Memory B cell (primary cell): Measurements from ENCODE around the gene MAP4K4.

Source experiments
- ATAC-seq: fragments of 150-1000 bp; cut with Tn5 transposase; 2 replicates; pipeline ENCODE4 v1.10.0; 2021; ENCODE audit warnings: low read depth, mild to moderate bottlenecking, moderate library complexity
- DNase-seq, 2 donors: peaks; one replicate each; pipeline ENCODE4 v3.0.0; 2022; ENCODE audit warnings: low spot score in 2 of 2
- H3K27ac Mint-ChIP-seq: one replicate; pipeline ENCODE4 v1.8.0; 2022; ENCODE audit warnings: mild to moderate bottlenecking, moderate library complexity, mixed read lengths
- H3K27me3 Mint-ChIP-seq: one replicate; pipeline ENCODE4 v1.8.0; 2022; ENCODE audit warnings: mixed read lengths
- H3K36me3 Mint-ChIP-seq: one replicate; pipeline ENCODE4 v1.8.0; 2022; ENCODE audit warnings: mild to moderate bottlenecking, mixed read lengths
- H3K4me1 Mint-ChIP-seq: one replicate; pipeline ENCODE4 v1.8.0; 2022; ENCODE audit warnings: mixed read lengths
- H3K4me3 Mint-ChIP-seq: one replicate; pipeline ENCODE4 v1.8.0; 2022; ENCODE audit warnings: mild to moderate bottlenecking, moderate library complexity, mixed read lengths
- H3K9me3 Mint-ChIP-seq: one replicate; pipeline ENCODE4 v1.8.0; 2022; ENCODE audit warnings: mixed read lengths

MAP4K4 gene

DNA sequence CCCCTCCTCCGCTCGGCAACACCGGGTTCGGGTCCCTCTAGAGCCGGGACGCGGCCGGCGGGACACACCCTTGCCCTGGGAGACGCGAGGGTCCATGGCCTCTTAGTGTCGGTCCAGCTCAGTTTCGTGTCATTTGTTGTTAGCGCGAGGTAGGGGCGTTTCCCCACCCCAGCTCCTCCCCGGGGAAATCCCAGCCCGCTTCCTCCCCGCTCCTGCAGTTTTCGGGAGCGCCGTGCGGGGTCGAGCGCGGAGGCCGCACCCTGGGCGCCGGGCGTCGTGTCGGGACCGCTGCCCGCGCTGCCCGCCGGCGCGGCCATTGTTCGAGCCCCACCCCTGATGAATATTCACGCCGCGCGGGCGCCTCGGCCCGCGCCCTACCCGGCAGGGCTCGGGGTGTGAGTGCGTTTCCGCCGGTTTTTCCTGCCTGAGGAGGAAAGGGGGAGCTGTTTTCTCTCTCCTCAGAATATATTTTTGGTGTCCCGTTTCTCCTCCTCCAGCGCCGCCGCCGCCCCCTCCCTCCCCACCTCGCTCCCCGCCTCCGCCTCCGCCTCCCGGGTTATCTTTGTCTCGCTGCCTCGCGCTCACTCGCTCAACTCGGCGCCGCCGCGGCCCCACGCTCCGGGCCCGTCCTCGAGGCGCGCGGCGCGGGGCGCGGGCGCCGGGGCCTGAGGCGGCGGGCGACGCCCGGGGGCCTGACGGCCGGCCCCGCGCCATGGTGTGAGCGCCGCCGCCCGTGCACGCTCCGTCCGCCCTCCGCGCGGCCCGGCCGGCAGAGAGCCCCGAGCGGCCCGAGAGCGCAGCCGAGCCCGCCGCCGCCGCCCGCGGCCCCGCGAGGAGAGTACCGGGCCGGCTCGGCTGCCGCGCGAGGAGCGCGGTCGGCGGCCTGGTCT lies at the start of gene MAP4K4:
TSS of gene MAP4K4 (plus strand) at position 584 of the 890 bp plus-strand sequence. CDS start 374 bp downstream, outside the sequence.
- Mint-ChIP-seq H3K4me3 (peak within 1 kb of the TSS; percentile 90), H3K36me3 (peaks cover 7% of the 10 kb centered on the region)
- ATAC-seq: peak; percentile 67

DNA sequence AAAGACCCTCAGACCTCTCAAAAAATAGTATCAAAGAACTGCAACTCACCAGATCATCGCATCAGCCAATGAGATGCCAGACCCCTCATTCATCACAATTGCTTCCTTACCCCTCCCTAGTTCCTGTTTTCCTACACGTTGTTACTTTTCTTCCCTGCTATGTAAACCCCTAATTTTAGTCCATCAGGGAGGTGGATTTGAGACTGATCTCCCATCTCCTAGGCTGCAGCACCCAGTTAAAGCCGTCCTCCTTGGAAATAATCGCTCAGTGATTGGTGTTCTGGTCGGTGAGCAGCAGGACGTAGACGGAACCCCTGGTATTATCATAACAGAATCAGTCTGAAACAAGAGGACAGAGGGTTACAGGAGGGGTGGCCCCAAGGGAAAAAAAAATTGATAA lies 44.0 kb upstream of the MAP4K4 start:
- peaks cover 2% of the 10 kb centered on the region for H3K36me3 Mint-ChIP-seq
- H3K9me3 Mint-ChIP-seq: peaks cover 1% of the 10 kb centered on the region
- DNase-seq (no peak), ATAC-seq (no peak)
- H3K4me1 Mint-ChIP-seq: peaks cover 7% of the 10 kb centered on the region
- no peak overlapping the region for H3K4me3 Mint-ChIP-seq
- H3K27ac Mint-ChIP-seq: no peak overlapping the region
- no peaks in the 10 kb centered on the region for H3K27me3 Mint-ChIP-seq

More for the DNA sequence above, at the start of gene MAP4K4:
- Mint-ChIP-seq H3K4me1 (peaks cover 15% of the 10 kb centered on the region), H3K9me3 (peaks cover 4% of the 10 kb centered on the region), H3K27me3 (no peaks in the 10 kb centered on the region), H3K27ac (peak within 1 kb of the TSS; percentile 86)
- DNase-seq: peak; percentile 55 to 57

GRCh38 chr2:101655702-101656422 lies 41.6 kb upstream of the MAP4K4 start:
- Mint-ChIP-seq H3K36me3 (peaks cover 2% of the 10 kb centered on the region), H3K9me3 (peaks cover 1% of the 10 kb centered on the region), H3K4me1 (peaks cover 7% of the 10 kb centered on the region), H3K4me3 (no peak overlapping the region), H3K27ac (no peak overlapping the region), H3K27me3 (no peaks in the 10 kb centered on the region)
- ATAC-seq (no peak), DNase-seq (no peak)

- Mint-ChIP-seq H3K4me3 (no peak overlapping the region), H3K36me3 (no peaks in the 10 kb centered on the region), H3K4me1 (no peaks in the 10 kb centered on the region), H3K27ac (peak overlapping the region; percentile 50), H3K27me3 (no peaks in the 10 kb centered on the region), H3K9me3 (peaks cover 1% of the 10 kb centered on the region)
- ATAC-seq (no peak), DNase-seq (no peak)
These were observed 39.7 kb upstream of the MAP4K4 start for GRCh38 chr2:101657787-101658186.

- ATAC-seq (no peak), DNase-seq (no peak)
- H3K27ac Mint-ChIP-seq: peak overlapping the region; percentile 13
- no peaks in the 10 kb centered on the region for H3K27me3 Mint-ChIP-seq
- H3K9me3 Mint-ChIP-seq: peaks cover 1% of the 10 kb centered on the region
- no peaks in the 10 kb centered on the region for H3K36me3 Mint-ChIP-seq
- H3K4me3 Mint-ChIP-seq: no peak overlapping the region
- H3K4me1 Mint-ChIP-seq: no peaks in the 10 kb centered on the region
These were observed 39.1 kb upstream of the MAP4K4 start for GRCh38 chr2:101658387-101658786.

GRCh38 chr2:101665312-101665711 lies 32.2 kb upstream of the MAP4K4 start:
- Mint-ChIP-seq H3K4me1 (peaks cover under 1% of the 10 kb centered on the region), H3K36me3 (no peaks in the 10 kb centered on the region), H3K27me3 (no peaks in the 10 kb centered on the region), H3K27ac (no peak overlapping the region), H3K4me3 (no peak overlapping the region), H3K9me3 (peaks cover 1% of the 10 kb centered on the region)
- ATAC-seq (no peak), DNase-seq (no peak)

DNA sequence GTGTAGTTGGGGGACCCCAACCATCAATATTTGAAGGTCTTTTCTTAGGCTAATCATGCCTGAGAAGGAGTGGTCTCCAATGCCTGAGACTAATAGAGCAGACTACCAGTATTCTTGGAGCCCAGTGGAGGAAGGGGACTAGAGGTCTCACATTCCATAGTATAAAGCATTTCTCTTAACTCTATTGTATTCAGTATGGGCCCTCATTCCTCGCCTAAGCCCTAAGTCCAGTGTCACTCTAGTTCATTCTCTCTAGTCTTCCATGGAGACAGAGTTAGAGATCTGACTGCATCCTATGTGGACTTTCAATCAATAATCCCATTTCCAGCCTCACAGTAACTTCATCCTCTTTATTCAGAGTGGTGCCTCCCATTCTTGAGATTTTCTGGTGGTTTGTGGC lies 29.7 kb upstream of the MAP4K4 start:
- H3K27ac Mint-ChIP-seq: no peak overlapping the region
- no peak overlapping the region for H3K4me3 Mint-ChIP-seq
- no peaks in the 10 kb centered on the region for H3K36me3 Mint-ChIP-seq
- H3K4me1 Mint-ChIP-seq: peaks cover 3% of the 10 kb centered on the region
- DNase-seq: no peak
- peaks cover 5% of the 10 kb centered on the region for H3K9me3 Mint-ChIP-seq
- H3K27me3 Mint-ChIP-seq: no peaks in the 10 kb centered on the region
- ATAC-seq: no peak

DNA sequence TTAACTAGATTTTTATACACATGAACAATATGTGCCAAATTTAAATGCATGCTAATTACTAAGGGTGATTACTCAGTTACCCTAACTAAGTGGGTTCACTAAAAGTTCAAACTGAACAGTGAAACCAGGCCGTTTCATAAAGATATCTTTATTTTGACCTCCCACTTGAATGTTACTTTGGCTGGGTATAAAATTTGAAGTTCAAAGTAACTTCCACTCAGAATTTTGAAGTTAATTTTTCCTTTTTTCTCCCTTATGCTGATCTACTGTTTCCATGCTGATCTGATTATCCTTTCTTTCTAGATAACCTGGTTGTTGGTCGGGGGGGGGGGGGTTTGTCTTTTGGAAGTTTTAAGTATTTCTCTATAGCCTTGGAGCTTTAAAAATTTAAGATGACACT lies 25.5 kb upstream of the MAP4K4 start:
- H3K9me3 Mint-ChIP-seq: peaks cover 5% of the 10 kb centered on the region
- H3K4me3 Mint-ChIP-seq: no peak overlapping the region
- H3K4me1 Mint-ChIP-seq: peaks cover 16% of the 10 kb centered on the region
- H3K27ac Mint-ChIP-seq: no peak overlapping the region
- no peak for DNase-seq
- no peaks in the 10 kb centered on the region for H3K36me3 Mint-ChIP-seq
- ATAC-seq: no peak
- no peaks in the 10 kb centered on the region for H3K27me3 Mint-ChIP-seq

- Mint-ChIP-seq H3K27ac (no peak overlapping the region), H3K4me3 (no peak overlapping the region), H3K4me1 (peaks cover 27% of the 10 kb centered on the region), H3K9me3 (peaks cover 5% of the 10 kb centered on the region), H3K27me3 (no peaks in the 10 kb centered on the region), H3K36me3 (no peaks in the 10 kb centered on the region)
- no peak for ATAC-seq
- no peak for DNase-seq
These were observed 23.6 kb upstream of the MAP4K4 start for GRCh38 chr2:101673920-101674319.

DNA sequence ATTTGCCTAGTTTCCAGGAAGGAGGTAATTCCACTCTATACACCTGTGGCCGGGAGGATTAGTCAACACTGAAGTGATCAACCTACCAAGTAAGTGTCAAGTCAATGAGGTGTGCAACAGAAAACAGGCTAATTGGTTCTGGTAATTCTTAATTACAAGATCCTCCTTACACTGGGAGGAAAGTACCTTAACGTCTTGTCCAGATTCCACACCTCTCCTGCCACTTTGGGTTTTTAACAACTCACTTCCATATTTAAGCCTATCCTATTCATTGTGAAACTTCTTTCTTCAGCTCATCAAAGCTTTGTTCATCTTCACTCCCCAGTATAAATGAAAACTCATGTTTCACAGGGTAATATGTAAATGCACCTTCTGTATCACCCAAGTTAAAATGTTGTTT lies 22.0 kb upstream of the MAP4K4 start:
- ATAC-seq: peak; percentile 34
- Mint-ChIP-seq H3K36me3 (no peaks in the 10 kb centered on the region), H3K27ac (no peak overlapping the region), H3K4me3 (no peak overlapping the region), H3K4me1 (peaks cover 24% of the 10 kb centered on the region), H3K27me3 (no peaks in the 10 kb centered on the region), H3K9me3 (peaks cover 1% of the 10 kb centered on the region)
- no peak for DNase-seq

GRCh38 chr2:101676674-101677073 lies 20.8 kb upstream of the MAP4K4 start:
- peaks cover 1% of the 10 kb centered on the region for H3K9me3 Mint-ChIP-seq
- no peak for ATAC-seq
- no peak for DNase-seq
- no peaks in the 10 kb centered on the region for H3K36me3 Mint-ChIP-seq
- no peaks in the 10 kb centered on the region for H3K27me3 Mint-ChIP-seq
- H3K4me1 Mint-ChIP-seq: peaks cover 24% of the 10 kb centered on the region
- H3K4me3 Mint-ChIP-seq: peak overlapping the region; percentile 61
- H3K27ac Mint-ChIP-seq: no peak overlapping the region

GRCh38 chr2:101677658-101678057 lies 19.8 kb upstream of the MAP4K4 start:
- Mint-ChIP-seq H3K27ac (no peak overlapping the region), H3K9me3 (no peaks in the 10 kb centered on the region), H3K4me1 (peaks cover 24% of the 10 kb centered on the region), H3K36me3 (no peaks in the 10 kb centered on the region), H3K27me3 (no peaks in the 10 kb centered on the region), H3K4me3 (no peak overlapping the region)
- ATAC-seq: peak; percentile 86
- peak in 1 of 2 donors; percentile 16 for DNase-seq

GRCh38 chr2:101678379-101678778 lies 19.1 kb upstream of the MAP4K4 start:
- no peaks in the 10 kb centered on the region for H3K36me3 Mint-ChIP-seq
- no peaks in the 10 kb centered on the region for H3K9me3 Mint-ChIP-seq
- no peak overlapping the region for H3K4me3 Mint-ChIP-seq
- peaks cover 24% of the 10 kb centered on the region for H3K4me1 Mint-ChIP-seq
- no peak for ATAC-seq
- no peak for DNase-seq
- no peaks in the 10 kb centered on the region for H3K27me3 Mint-ChIP-seq
- no peak overlapping the region for H3K27ac Mint-ChIP-seq

GRCh38 chr2:101679037-101679726 lies 18.3 kb upstream of the MAP4K4 start:
- H3K9me3 Mint-ChIP-seq: no peaks in the 10 kb centered on the region
- ATAC-seq (no peak), DNase-seq (no peak)
- peaks cover 24% of the 10 kb centered on the region for H3K4me1 Mint-ChIP-seq
- no peak overlapping the region for H3K27ac Mint-ChIP-seq
- H3K36me3 Mint-ChIP-seq: no peaks in the 10 kb centered on the region
- H3K4me3 Mint-ChIP-seq: no peak overlapping the region
- no peaks in the 10 kb centered on the region for H3K27me3 Mint-ChIP-seq
